ENCODE results near the gene CNOT4.

GRCh38 chr7:135355377-135356048 is 154.4 kb downstream of the CNOT4 start:
- TF ChIP-seq POLR2A (IDR thresholded peaks at IDR 0.05; ENCODE audit: low read length) (no peak), USF2 (IDR thresholded peaks at IDR 0.05) (no peak), CTCF (IDR thresholded peaks at IDR 0.05) (no peak), MAX (IDR thresholded peaks at IDR 0.05) (no peak), TP53 (CRISPR knock-in tag; IDR thresholded peaks at IDR 0.05) (no peak), NFE2L2 (conservative IDR thresholded peaks at IDR 0.05; ENCODE audit: low read length) (no peak), BHLHE40 (IDR thresholded peaks at IDR 0.05; ENCODE audit: low read depth, low read length) (no peak), ZFP36 (IDR thresholded peaks at IDR 0.05; ENCODE audit: borderline replicate concordance, partially characterized antibody) (no peak), EP300 (IDR thresholded peaks at IDR 0.05) (no peak)
